Stimulated activated CD4-positive, alpha-beta T cell treated with anti-CD3 and anti-CD28 coated beads, Interleukin-12 subunit alpha, Interleukin-12 subunit beta, amount 100 ng/mL, for 48 hours (primary cell): ENCODE data around the gene KRT1.

Experiments used
- DNase-seq, 3 donors: peaks; one replicate each; pipeline ENCODE4 v3.0.0-alpha.2; 2020; ENCODE audit warnings: low read depth in 2 of 3, low spot score in 1 of 3

Gene KRT1

GRCh38 chr12:52641468-52641867, 38.7 kb downstream of the KRT1 start:
- no peak for DNase-seq

GRCh38 chr12:52637299-52637698, 42.9 kb downstream of the KRT1 start:
- DNase-seq, result no peak

- DNase-seq, result no peak
Observed at GRCh38 chr12:52636592-52637258, 43.5 kb downstream of the KRT1 start.

DNA sequence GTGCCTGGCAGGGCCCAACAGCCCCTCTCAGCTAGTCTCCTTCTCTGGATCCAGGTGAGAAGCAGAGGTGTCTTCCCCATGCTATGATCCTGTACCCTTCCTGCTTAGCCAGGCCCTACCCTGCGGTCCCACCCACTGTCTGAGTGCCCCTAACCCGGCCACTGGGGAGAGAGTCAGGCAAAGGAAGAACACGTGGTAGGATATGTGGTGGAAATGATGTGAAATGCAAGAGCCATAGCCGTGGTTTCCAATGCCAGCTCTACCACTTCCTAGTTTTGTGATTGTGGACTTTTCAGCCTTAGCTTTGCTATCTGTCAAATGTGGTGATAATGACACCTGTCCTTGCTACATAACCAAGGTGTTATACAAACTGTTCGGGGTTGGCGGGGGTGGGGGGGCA, 44.0 kb downstream of the KRT1 start:
- no peak for DNase-seq

GRCh38 chr12:52634266-52635056, 45.7 kb downstream of the KRT1 start:
- no peak for DNase-seq

- no peak for DNase-seq
Observed at GRCh38 chr12:52633383-52633782, 46.8 kb downstream of the KRT1 start.

DNA sequence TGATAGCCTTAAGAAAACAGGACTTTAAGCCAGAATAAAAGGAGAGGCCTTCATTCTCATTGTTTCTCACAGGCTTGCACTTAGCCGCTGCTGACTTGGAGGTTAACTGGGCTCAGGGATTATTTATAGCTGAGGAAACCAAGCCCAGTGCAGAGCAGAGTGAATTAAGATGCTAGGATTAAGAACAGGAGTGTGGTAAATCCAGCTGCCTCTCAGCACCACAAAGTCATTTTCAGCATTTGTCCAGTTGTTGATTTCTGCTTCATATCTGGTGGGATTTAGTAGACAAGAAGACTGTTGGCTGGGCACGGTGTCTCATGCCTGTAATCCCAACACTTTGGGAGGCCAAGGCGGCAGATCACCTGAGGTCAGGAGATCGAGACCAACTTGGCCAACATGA, 47.6 kb downstream of the KRT1 start:
- DNase-seq, result no peak

- DNase-seq, result no peak
Observed at GRCh38 chr12:52631676-52632459, 48.3 kb downstream of the KRT1 start.

- no peak for DNase-seq
Observed at GRCh38 chr12:52631264-52631663, 48.9 kb downstream of the KRT1 start.

GRCh38 chr12:52630599-52631200, 49.5 kb downstream of the KRT1 start:
- no peak for DNase-seq

GRCh38 chr12:52630008-52630500, 50.2 kb downstream of the KRT1 start:
- no peak for DNase-seq

GRCh38 chr12:52629281-52630007, 50.8 kb downstream of the KRT1 start:
- no peak for DNase-seq

DNA sequence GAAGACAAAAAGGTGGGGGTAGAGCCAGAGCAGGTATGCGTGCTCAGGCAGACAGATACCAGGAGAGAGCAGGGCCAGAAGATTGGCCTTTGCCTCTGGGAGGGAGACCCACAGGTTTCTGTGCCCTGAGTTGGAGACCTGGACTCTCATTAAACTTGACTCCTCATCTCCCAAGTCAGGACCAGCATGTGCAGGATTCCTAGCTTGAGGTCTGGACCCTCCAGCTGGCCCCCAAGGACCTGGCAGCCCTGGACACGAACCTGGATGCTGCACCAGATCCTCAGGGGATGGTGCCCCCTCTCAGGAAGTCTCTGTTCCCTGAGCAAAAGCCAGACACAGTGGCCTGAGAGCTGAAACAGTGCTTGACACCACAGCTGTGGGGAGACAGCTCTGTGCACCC, 51.4 kb downstream of the KRT1 start:
- DNase-seq, result no peak

GRCh38 chr12:52628111-52628507, 52.1 kb downstream of the KRT1 start:
- no peak for DNase-seq

DNA sequence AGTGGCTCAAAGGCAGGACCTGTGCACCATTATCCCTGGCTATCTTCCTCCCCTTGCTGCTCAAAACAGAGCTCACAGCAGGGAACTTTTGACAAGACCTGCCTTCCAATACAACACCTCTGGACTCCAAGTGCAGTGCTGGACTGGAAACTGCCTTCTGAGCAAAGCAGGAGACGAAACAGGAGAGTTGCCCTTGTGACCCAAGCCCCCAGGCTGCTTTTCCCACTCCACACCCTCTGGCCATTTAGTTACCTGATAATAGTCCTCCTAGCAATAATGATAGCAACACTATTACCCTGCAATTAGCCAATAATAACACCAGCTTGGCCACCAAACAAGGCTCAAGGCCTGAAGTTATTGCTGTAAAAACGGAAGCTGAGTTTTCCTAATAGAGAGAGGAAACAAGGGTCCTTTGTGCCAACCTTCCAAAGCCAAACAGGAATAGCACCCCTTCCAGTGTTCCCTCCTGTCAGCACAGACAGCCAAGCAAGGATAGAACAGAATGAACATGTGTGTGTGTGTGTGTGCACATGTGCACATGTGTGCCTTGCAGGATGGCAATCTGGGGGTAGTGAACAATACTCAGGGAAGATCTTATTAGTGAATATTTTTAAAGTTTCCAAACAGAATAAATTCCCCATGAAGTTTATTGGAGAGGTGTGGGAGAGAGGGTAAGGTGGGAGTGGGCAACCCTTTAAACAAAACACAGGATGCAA, 52.7 kb downstream of the KRT1 start:
- DNase-seq, result no peak
